Body of pancreas (tissue), 4 donors: ENCODE results near the gene TBC1D10A.
A peak's percentile ranks its signal among the peaks of the same experiment; 100 is the strongest.

Experiments used
- CTCF ChIP-seq, 7 experiments: fragments of 450-650 bp in 4 of 7; fragments of 200-600 bp in 3 of 7; sonication (generic) in 3 of 7; IDR thresholded peaks; one replicate each; pipeline ENCODE4 v1.5.1; 2016 to 2019; ENCODE audit warnings: antibody characterized with exemption in 7 of 7
- POLR2A ChIP-seq, 3 donors: fragments of 450-650 bp; IDR thresholded peaks; one replicate each; pipeline ENCODE4 v1.6.1; 2016; ENCODE audit warnings: antibody characterized with exemption in 3 of 3, mild to moderate bottlenecking in 2 of 3

GRCh38 chr22:30245985-30246813 lies 80.5 kb downstream of the TBC1D10A start, which contains the start of gene LIF:
- TF ChIP-seq POLR2A (IDR thresholded peaks at IDR 0.05), result no peak
- TF ChIP-seq CTCF (IDR thresholded peaks at IDR 0.05), result peak in 2 of 7 experiments; percentile 15 to 29
